GM23338 (cell line): Measurements from ENCODE around the gene MICAL2. TPM values are rescaled to one million over a fixed set of nuclear protein-coding genes. Genes with fewer than 3 reads are reported as not detected.

Experiments used
- ATAC-seq: fragments of 200-7000 bp; cut with Tn5 transposase; 3 replicates; pipeline ENCODE4 v1.9.1; 2020
- DNase-seq: peaks from one replicate; pipeline ENCODE4 v3.0.0-alpha.2; 2015; ENCODE audit warnings: low spot score
- H2AFZ ChIP-seq: fragments of 200-600 bp; sonication (generic); 2 replicates; pipeline ENCODE4 v1.8.0; 2016; ENCODE audit warnings: antibody characterized with exemption, mild to moderate bottlenecking, moderate library complexity
- H3F3A ChIP-seq: fragments of 200-600 bp; sonication (generic); replicated peaks from 2 replicates; pipeline ENCODE4 v1.8.0; 2017; ENCODE audit warnings: antibody characterized with exemption, mixed run types, low read depth
- H3K27ac ChIP-seq: fragments of 200-600 bp; sonication (generic); 2 replicates; pipeline ENCODE4 v1.6.1; 2016; ENCODE audit warnings: low read depth
- H3K27me3 ChIP-seq: fragments of 200-600 bp; sonication (generic); 2 replicates; pipeline ENCODE4 v1.8.0; 2016; ENCODE audit warnings: mild to moderate bottlenecking, mixed run types, moderate library complexity; ENCODE audit not compliant: insufficient read depth
- H3K36me3 ChIP-seq: fragments of 200-600 bp; sonication (generic); 2 replicates; pipeline ENCODE4 v1.8.0; 2016; ENCODE audit warnings: mild to moderate bottlenecking; ENCODE audit not compliant: insufficient read depth
- H3K4me1 ChIP-seq: fragments of 200-600 bp; sonication (generic); 2 replicates; pipeline ENCODE4 v1.8.0; 2016; ENCODE audit warnings: mild to moderate bottlenecking, moderate library complexity; ENCODE audit not compliant: insufficient read depth
- H3K4me2 ChIP-seq: fragments of 200-600 bp; sonication (generic); 2 replicates; pipeline ENCODE4 v1.7.1; 2017; ENCODE audit warnings: mixed run types
- H3K4me3 ChIP-seq: fragments of 200-600 bp; sonication (generic); 2 replicates; pipeline ENCODE4 v1.6.1; 2016; ENCODE audit warnings: mixed run types
- H3K79me2 ChIP-seq: fragments of 200-600 bp; sonication (generic); replicated peaks from 2 replicates; pipeline ENCODE4 v1.8.0; 2017; ENCODE audit warnings: mild to moderate bottlenecking; ENCODE audit not compliant: insufficient read depth
- H3K9me2 ChIP-seq: fragments of 200-600 bp; sonication (generic); 2 replicates; pipeline ENCODE4 v1.8.0; 2017; ENCODE audit not compliant: insufficient read depth
- H4K20me1 ChIP-seq: fragments of 200-600 bp; sonication (generic); replicated peaks from 2 replicates; pipeline ENCODE4 v1.8.0; 2017; ENCODE audit warnings: mild to moderate bottlenecking; ENCODE audit not compliant: insufficient read depth
- H3K27ac Mint-ChIP-seq: 2 replicates; pipeline ENCODE4 v1.8.0; 2020; ENCODE audit warnings: inconsistent platforms, mild to moderate bottlenecking, moderate library complexity, mixed read lengths
- H3K27me3 Mint-ChIP-seq: 3 replicates; pipeline ENCODE4 v1.8.0; 2022; ENCODE audit warnings: low read depth, mild to moderate bottlenecking, moderate library complexity, mixed read lengths, inconsistent platforms; ENCODE audit not compliant: insufficient read depth, poor library complexity
- H3K36me3 Mint-ChIP-seq: 3 replicates; pipeline ENCODE4 v1.8.0; 2021; ENCODE audit warnings: low read depth, mild to moderate bottlenecking, inconsistent platforms, moderate library complexity, mixed read lengths
- H3K4me1 Mint-ChIP-seq: 3 replicates; pipeline ENCODE4 v1.8.0; 2020; ENCODE audit warnings: mild to moderate bottlenecking, inconsistent platforms, mixed read lengths
- H3K4me3 Mint-ChIP-seq: 3 replicates; pipeline ENCODE4 v1.8.0; 2021; ENCODE audit warnings: moderate library complexity, mild to moderate bottlenecking, inconsistent platforms, mixed read lengths
- H3K9me3 Mint-ChIP-seq: 3 replicates; pipeline ENCODE4 v1.8.0; 2020; ENCODE audit warnings: moderate library complexity, mild to moderate bottlenecking, inconsistent platforms, mixed read lengths
- CTCF ChIP-seq, 2 experiments: fragments of 200-600 bp in 1 of 2; sonication (generic) in 1 of 2; conservative IDR thresholded peaks; 2 replicates each; pipeline versions ENCODE4 v1.5.1 to v1.6.1; 2016 to 2017; ENCODE audit warnings: antibody characterized with exemption in 2 of 2, low read depth in 2 of 2, mild to moderate bottlenecking in 2 of 2, moderate library complexity in 1 of 2
- ETS1 ChIP-seq: IDR thresholded peaks from 2 replicates; pipeline ENCODE4 v1.6.1; 2016; ENCODE audit warnings: antibody characterized with exemption
- EZH2 ChIP-seq: fragments of 200-600 bp; sonication (generic); IDR thresholded peaks from one replicate; pipeline ENCODE4 v1.8.0; 2017; ENCODE audit warnings: antibody characterized with exemption, mild to moderate bottlenecking, low read depth; ENCODE audit not compliant: unreplicated experiment
- POLR2AphosphoS5 ChIP-seq: IDR thresholded peaks from 2 replicates; pipeline ENCODE4 v1.6.1; 2016; ENCODE audit warnings: antibody characterized with exemption, low read depth
- REST ChIP-seq: IDR thresholded peaks from one replicate; pipeline ENCODE4 v1.6.1; 2018; ENCODE audit warnings: antibody characterized with exemption; ENCODE audit not compliant: unreplicated experiment
- ZNF462 ChIP-seq: fragments of 250-450 bp; sonication (Bioruptor Pico); IDR thresholded peaks from 2 replicates; pipeline ENCODE4 v1.5.0; 2020; ENCODE audit warnings: mild to moderate bottlenecking, moderate library complexity
- polyA plus RNA-seq: library from polyadenylated mRNA; unstranded; fragments of >200 nt; fragmentation: Nextera tagmentation; extraction: Ambion mirVana; gene quantifications from 2 replicates; pipeline ENCODE4 v1.2.1, GENCODE V29; 2016
- total RNA-seq: library from RNA; depleted of rRNA; stranded (reverse); fragments of >200 nt; shearing (Covaris generic); gene quantifications from 2 replicates; pipeline ENCODE4 v1.2.3, GENCODE V29; 2014

Gene MICAL2
- total and polyA plus RNA-seq, 2 experiments from 2014 or later, result 0.66 to 1.4 TPM

GRCh38 chr11:12266943-12267342 is 156.6 kb downstream of the MICAL2 start:
- no peak overlapping the region for H2AFZ ChIP-seq
- no peaks in the 10 kb centered on the region for H3K4me1 ChIP-seq
- Mint-ChIP-seq H3K36me3 (no peaks in the 10 kb centered on the region), H3K4me1 (peaks cover 5% of the 10 kb centered on the region; the same call in 2 of the 3 replicates), H3K4me3 (no peak overlapping the region), H3K9me3 (no peaks in the 10 kb centered on the region), H3K27me3 (peaks cover 6% of the 10 kb centered on the region), H3K27ac (no peak overlapping the region)
- no peaks in the 10 kb centered on the region for H3K27me3 ChIP-seq
- peak in 1 of 2 experiments; percentile 20; a peak in 2 of 4 replicates for TF ChIP-seq CTCF (conservative IDR thresholded peaks at IDR 0.05; ENCODE audit: low read depth in 2 of 2)
- no peak for TF ChIP-seq EZH2
- no peaks in the 10 kb centered on the region for H3K36me3 ChIP-seq
- H3K4me3 ChIP-seq, result no peak overlapping the region
- H3K4me2 ChIP-seq, result no peak overlapping the region
- H3K79me2 ChIP-seq, result no peaks in the 10 kb centered on the region
- peak; percentile 71 for ATAC-seq
- no peaks in the 10 kb centered on the region for H4K20me1 ChIP-seq
- no peak overlapping the region for H3K27ac ChIP-seq
- DNase-seq, result peak; percentile 31
- H3F3A ChIP-seq, result no peaks in the 10 kb centered on the region
- H3K9me2 ChIP-seq, result no peaks in the 10 kb centered on the region

GRCh38 chr11:12267921-12268320 is 157.5 kb downstream of the MICAL2 start:
- no peak for ATAC-seq
- no peaks in the 10 kb centered on the region for H3K27me3 ChIP-seq
- no peaks in the 10 kb centered on the region for H3K9me3 Mint-ChIP-seq
- H3K27ac ChIP-seq, result no peak overlapping the region
- H4K20me1 ChIP-seq, result no peaks in the 10 kb centered on the region
- H3K4me2 ChIP-seq, result no peak overlapping the region
- peaks cover 9% of the 10 kb centered on the region for H3K27me3 Mint-ChIP-seq
- H3K79me2 ChIP-seq, result no peaks in the 10 kb centered on the region
- no peak overlapping the region for H3K4me3 Mint-ChIP-seq
- no peaks in the 10 kb centered on the region for H3F3A ChIP-seq
- H3K36me3 Mint-ChIP-seq, result no peaks in the 10 kb centered on the region
- no peaks in the 10 kb centered on the region for H3K9me2 ChIP-seq
- TF ChIP-seq REST (no peak), POLR2AphosphoS5 (no peak), ETS1 (no peak), ZNF462 (CRISPR knock-in tag) (no peak), EZH2 (no peak)
- H3K4me1 ChIP-seq, result no peaks in the 10 kb centered on the region
- no peaks in the 10 kb centered on the region for H3K36me3 ChIP-seq
- DNase-seq, result no peak
- no peak overlapping the region for H3K4me3 ChIP-seq
- H2AFZ ChIP-seq, result no peak overlapping the region
- no peak overlapping the region for H3K27ac Mint-ChIP-seq
- peaks cover 5% of the 10 kb centered on the region; the same call in 2 of the 3 replicates for H3K4me1 Mint-ChIP-seq
